Epithelial cell of esophagus (primary cell): Measurements from ENCODE around the gene NDUFS2.
"Not testable (repeated sequence)": the region's sequence is repeated elsewhere in the genome, so short reads cannot be mapped to it uniquely, and the experiment has no call there.

Source experiments
- DNase-seq: peaks from one replicate; pipeline ENCODE4 v3.0.0; 2010; ENCODE audit warnings: low read depth
- H3K4me3 ChIP-seq: 2 replicates; pipeline ENCODE4 v1.5.1; 2011; ENCODE audit warnings: mild to moderate bottlenecking, low read length, control low read depth
- TF ChIP-seq, protein P1 (sequence below): IDR thresholded peaks from 2 replicates; pipeline ENCODE4 v1.5.1; 2011; ENCODE audit warnings: low read depth, mild to moderate bottlenecking, low read length, control low read depth, inconsistent platforms; ENCODE audit not compliant: insufficient read depth; ENCODE audit errors: missing control alignments

The NDUFS2 gene

DNA sequence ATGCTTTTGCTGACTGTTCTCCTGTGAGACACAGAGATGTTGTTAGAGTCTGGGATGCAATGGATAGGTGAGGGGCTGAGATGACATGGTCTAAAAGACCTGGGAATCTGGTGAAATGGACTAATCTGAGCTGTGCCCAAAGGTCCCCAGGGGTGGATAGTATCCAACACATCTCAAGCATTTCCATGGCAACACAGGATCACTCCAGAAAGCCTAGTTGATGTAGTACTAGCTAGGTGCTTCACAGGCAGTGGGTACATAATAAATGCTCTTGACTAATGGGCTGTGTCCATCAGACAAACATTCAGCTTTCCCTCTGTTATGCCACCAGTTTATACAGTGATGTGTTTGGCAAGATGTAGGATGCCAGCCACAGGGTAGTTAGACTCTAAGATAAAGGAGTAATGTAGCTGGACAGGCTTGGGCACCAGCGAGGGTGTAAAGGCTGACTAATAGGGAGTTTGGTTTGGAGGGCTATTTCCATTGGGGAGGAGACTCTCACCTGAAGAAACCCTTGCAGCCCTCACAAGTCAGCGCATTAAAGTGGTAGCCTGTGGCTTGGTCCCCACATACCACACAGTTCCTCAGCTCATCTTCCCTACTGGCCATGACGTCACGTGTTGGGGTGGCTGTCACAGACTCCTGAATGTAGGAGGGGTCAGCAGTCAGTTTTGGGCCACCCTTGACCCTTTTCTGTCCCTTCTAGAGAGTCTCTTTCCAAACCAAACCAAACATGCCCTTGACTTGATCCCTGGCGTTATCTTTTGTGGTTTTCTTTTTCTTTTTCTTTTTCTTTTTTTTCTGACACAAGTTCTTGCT, 34.0 kb downstream of the NDUFS2 start:
- H3K4me3 ChIP-seq = no peak overlapping the region
- TF ChIP-seq, protein P1, sequence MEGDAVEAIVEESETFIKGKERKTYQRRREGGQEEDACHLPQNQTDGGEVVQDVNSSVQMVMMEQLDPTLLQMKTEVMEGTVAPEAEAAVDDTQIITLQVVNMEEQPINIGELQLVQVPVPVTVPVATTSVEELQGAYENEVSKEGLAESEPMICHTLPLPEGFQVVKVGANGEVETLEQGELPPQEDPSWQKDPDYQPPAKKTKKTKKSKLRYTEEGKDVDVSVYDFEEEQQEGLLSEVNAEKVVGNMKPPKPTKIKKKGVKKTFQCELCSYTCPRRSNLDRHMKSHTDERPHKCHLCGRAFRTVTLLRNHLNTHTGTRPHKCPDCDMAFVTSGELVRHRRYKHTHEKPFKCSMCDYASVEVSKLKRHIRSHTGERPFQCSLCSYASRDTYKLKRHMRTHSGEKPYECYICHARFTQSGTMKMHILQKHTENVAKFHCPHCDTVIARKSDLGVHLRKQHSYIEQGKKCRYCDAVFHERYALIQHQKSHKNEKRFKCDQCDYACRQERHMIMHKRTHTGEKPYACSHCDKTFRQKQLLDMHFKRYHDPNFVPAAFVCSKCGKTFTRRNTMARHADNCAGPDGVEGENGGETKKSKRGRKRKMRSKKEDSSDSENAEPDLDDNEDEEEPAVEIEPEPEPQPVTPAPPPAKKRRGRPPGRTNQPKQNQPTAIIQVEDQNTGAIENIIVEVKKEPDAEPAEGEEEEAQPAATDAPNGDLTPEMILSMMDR = no peak
- DNase-seq = no peak

DNA sequence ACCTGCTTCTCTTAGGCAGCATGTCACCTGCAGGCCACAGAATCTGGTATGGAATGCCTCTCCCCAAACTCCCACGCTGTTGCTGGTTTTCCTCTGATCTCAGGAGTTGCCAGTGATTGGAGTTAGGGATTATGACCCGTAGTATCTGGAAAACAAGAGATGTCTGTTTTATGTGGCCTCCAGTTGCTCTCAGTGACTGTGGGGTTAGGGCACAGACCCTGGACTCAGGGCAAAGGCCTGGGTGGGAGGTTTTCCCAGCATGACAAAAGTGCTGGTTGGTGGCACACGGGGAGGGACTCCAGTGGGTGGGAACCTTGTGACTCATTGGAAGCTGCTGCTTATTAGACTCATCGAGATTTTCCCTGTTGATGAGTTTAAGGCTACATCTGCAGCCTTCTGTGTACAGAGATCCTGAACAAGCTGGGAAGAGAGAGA, 35.9 kb downstream of the NDUFS2 start, which contains the start of gene NR1I3:
NR1I3 (minus strand) TSS at position 165 of the 435 bp plus-strand sequence. CDS start 1,638 bp downstream, outside the sequence.
- TF ChIP-seq, protein P1 = no peak
- DNase-seq = peak; percentile 28
- H3K4me3 ChIP-seq = no peak within 1 kb of the TSS

DNA sequence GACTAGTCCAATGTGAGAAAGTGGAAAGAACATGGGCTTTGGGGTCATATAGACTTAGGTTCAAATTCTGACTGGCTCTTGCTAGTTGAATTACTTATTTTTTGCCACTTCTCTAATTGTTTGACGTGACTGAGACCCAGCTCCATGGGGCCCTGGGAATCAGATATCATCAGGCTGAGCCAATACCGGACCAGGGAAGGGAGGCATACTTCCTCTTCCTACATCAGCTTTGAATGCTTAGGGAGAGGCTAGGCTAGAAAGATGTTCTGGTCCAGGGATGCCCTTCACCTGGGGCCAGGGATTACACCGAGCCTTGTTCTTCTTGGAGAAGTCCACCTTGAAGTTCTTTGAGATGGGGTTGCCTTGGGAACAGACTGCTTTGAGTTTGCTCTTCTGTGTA, 39.5 kb downstream of the NDUFS2 start:
- TF ChIP-seq, protein P1 = no peak
- DNase-seq = no peak
- no peak overlapping the region for H3K4me3 ChIP-seq

DNA sequence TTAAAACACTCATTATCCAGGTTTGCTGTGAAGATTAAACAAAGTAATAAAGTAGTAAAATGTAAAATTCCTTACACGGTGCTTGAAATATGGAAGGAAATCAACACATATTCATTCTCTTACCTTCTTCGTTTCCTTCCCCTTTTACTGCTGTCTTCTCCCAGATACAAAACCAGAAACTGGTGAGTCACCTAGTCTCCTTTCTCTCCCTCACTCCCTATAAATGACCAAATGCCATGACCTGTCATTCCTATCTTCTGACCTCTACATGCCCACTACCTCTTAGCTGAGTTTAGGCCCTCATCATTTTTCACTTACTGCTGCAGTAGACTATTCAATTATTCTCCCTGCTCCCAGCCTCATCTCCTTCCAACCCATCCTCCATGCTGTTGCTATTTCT, 40.1 kb downstream of the NDUFS2 start:
- no peak for DNase-seq
- no peak overlapping the region for H3K4me3 ChIP-seq
- TF ChIP-seq, protein P1 = no peak

DNA sequence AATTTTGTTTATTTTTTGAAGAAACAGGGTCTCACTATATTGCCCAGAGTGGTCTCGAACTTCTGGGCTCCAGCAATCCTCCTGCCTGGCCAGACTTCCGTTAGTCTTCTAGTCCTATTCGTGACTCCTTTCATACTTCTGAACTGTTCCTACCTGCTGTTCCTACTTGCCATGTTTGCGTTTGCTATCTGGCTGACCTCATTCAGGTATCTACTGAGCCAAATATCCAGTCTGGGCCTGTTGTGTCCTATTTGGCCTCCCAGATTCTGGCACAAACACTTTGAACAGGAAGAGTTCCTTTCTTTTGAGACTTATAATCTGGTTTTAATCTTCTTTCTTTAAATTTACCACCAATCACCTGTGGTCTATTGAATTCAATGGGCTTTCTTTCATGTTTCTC, 42.7 kb downstream of the NDUFS2 start:
- H3K4me3 ChIP-seq = no peak overlapping the region
- peak; percentile 91 for DNase-seq
- TF ChIP-seq, protein P1 = no peak

DNA sequence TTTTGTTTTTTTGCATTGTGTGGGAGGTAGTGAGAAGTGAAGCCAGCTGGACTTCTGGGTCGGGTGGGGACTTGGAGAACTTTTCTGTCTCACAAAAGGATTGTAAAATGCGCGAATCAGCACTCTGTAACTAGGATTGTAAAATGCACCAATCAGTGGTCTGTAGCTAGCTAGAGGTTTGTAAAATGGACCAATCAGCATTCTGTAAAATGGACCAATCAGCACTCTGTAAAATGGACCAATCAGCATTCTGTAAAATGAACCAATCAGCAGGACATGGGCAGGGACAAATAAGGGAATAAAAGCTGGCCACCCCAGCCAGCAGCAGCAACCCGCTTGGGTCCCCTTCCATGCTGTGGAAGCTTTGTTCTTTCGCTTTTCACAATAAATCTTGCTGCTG, 47.9 kb downstream of the NDUFS2 start:
- not testable (repeated sequence) for H3K4me3 ChIP-seq, DNase-seq

DNA sequence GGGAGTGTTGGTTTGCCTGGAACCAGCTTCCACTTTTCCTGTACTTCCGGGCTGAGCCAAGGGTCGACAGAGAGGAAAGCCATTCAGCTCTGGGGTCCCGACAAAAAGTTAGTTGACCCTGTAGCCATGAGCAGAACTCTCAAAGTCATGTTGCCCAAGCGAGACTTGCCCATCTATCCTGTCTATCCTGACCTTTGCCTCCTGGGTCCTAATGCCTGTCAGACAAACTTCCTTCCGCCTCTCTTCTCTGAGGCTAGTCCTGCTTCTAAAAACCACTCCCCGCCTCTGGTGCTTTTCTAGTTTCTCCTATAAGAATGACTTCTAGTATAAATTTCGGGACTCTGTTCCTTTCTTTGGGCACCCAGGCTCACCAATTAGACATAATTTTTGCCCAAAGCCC, 48.7 kb downstream of the NDUFS2 start:
- no peak for DNase-seq
- TF ChIP-seq, protein P1 = no peak
- H3K4me3 ChIP-seq = no peak overlapping the region
